K562 (cell line): Measurements from ENCODE around the gene ABCG2. TPM values are rescaled to one million over a fixed set of nuclear protein-coding genes. Genes with fewer than 3 reads are reported as not detected.

ENCODE experiments used
- ATAC-seq: fragments of 200-7000 bp; cut with Tn5 transposase; 3 replicates; pipeline ENCODE4 v1.9.1; 2020; ENCODE audit warnings: moderate library complexity
- BruUV-seq: library from RNA; stranded (reverse); fragments of 400-500 nt; replicated peaks from 2 replicates; lab custom pipeline; 2021; lab: Mats Ljungman, UMichigan
- CTCF ChIA-PET: fragments of 300-600 bp; formaldehyde crosslinking; extraction: SDS; loops from one replicate; lab custom pipeline; 2021; ENCODE audit warnings: low intra/inter-chr PET ratio; lab: Yijun Ruan, JAX
- POLR2A ChIA-PET: fragments of 300-600, 350-650 bp; sonication (Branson Sonifier 250); formaldehyde crosslinking; extraction: SDS; loops from one replicate; lab custom pipeline; 2021; ENCODE audit warnings: antibody characterized with exemption, inconsistent platforms; lab: Yijun Ruan, JAX
- DNase-seq, 4 experiments: peaks; one replicate each; pipeline versions ENCODE4 v3.0.0 to v3.0.0-alpha.2; 2011 to 2018; ENCODE audit warnings: low spot score in 3 of 4, mixed read lengths in 3 of 4; ENCODE audit errors: extremely low read depth in 1 of 4
- FAIRE-seq: peaks from 2 replicates; lab custom pipeline; 2011; peaks lifted over from hg19 to GRCh38; lab: Jason Lieb, UNC
- H2AFZ ChIP-seq: 2 replicates; pipeline ENCODE4 v1.6.0; 2011; ENCODE audit warnings: low read depth, low read length, control low read depth, inconsistent platforms
- H3K27ac ChIP-seq: fragments of 200-600 bp; 3 replicates; pipeline ENCODE4 v1.8.0; 2011; ENCODE audit warnings: low read depth, mild to moderate bottlenecking, control low read depth, inconsistent platforms, low read length, moderate library complexity, mixed read lengths; ENCODE audit errors: extremely low read depth
- H3K27me3 ChIP-seq, 2 experiments: fragments of 300-600 bp in 1 of 2; 2 replicates in 1 of 2; 3 replicates in 1 of 2; pipeline versions ENCODE4 v1.6.0 to v1.8.0; 2011; ENCODE audit warnings: inconsistent platforms in 2 of 2, low read length in 2 of 2, mild to moderate bottlenecking in 1 of 2, mixed read lengths in 1 of 2, moderate library complexity in 1 of 2; ENCODE audit not compliant: control insufficient read depth in 2 of 2, insufficient read depth in 2 of 2
- H3K36me3 ChIP-seq: fragments of 300-600 bp; 3 replicates; pipeline ENCODE4 v1.8.0; 2011; ENCODE audit warnings: mild to moderate bottlenecking, low read length, inconsistent platforms; ENCODE audit not compliant: control insufficient read depth, insufficient read depth
- H3K4me1 ChIP-seq, 2 experiments: fragments of 200-600 bp in 1 of 2; replicated peaks in 1 of 2; 2 replicates in 1 of 2; 3 replicates in 1 of 2; pipeline versions ENCODE4 v1.5.1 to v1.8.0; 2011; ENCODE audit warnings: inconsistent platforms in 2 of 2, low read length in 2 of 2, mild to moderate bottlenecking in 1 of 2, mixed read lengths in 1 of 2, moderate library complexity in 1 of 2; ENCODE audit not compliant: control insufficient read depth in 2 of 2, insufficient read depth in 2 of 2
- H3K4me2 ChIP-seq: 2 replicates; pipeline ENCODE4 v1.6.1; 2011; ENCODE audit warnings: low read length, control low read depth, inconsistent platforms, mixed read lengths; ENCODE audit not compliant: insufficient read depth
- H3K4me3 ChIP-seq: fragments of 200-600 bp; sonication (generic), shearing (Covaris generic); 2 replicates; pipeline ENCODE4 v1.5.1; 2016; ENCODE audit warnings: control low read depth, inconsistent platforms
- H3K79me2 ChIP-seq: fragments of 200-600 bp; 3 replicates; pipeline ENCODE4 v1.8.0; 2011; ENCODE audit warnings: low read length, inconsistent platforms; ENCODE audit not compliant: control insufficient read depth, insufficient read depth
- H3K9ac ChIP-seq, 2 experiments: 2 replicates each; pipeline versions ENCODE4 v1.6.0 to v1.6.1; 2011; ENCODE audit warnings: low read depth in 2 of 2, low read length in 2 of 2, control low read depth in 1 of 2, inconsistent platforms in 1 of 2, mild to moderate bottlenecking in 1 of 2, mixed read lengths in 1 of 2; ENCODE audit not compliant: insufficient read depth in 1 of 2
- H3K9me1 ChIP-seq: one replicate; pipeline ENCODE4 v1.6.0; 2011; ENCODE audit warnings: inconsistent platforms, mild to moderate bottlenecking, low read length, moderate library complexity; ENCODE audit not compliant: control insufficient read depth, insufficient read depth
- H3K9me3 ChIP-seq: replicated peaks from 2 replicates; pipeline ENCODE4 v1.5.1; 2011; ENCODE audit warnings: low read depth, low read length, inconsistent platforms; ENCODE audit not compliant: control insufficient read depth, insufficient read depth
- H4K20me1 ChIP-seq: replicated peaks from 2 replicates; pipeline ENCODE4 v1.6.1; 2011; ENCODE audit warnings: low read length, inconsistent platforms, mixed read lengths; ENCODE audit not compliant: control insufficient read depth, insufficient read depth
- C11orf30 ChIP-seq: fragments of 450-650 bp; IDR thresholded peaks from 2 replicates; pipeline ENCODE4 v1.6.1; 2016; ENCODE audit warnings: low read depth, mild to moderate bottlenecking
- CC2D1A ChIP-seq: fragments of 450-650 bp; IDR thresholded peaks from 2 replicates; pipeline ENCODE4 v1.6.1; 2017; ENCODE audit warnings: mild to moderate bottlenecking
- MAFF ChIP-seq: IDR thresholded peaks from 2 replicates; pipeline ENCODE4 v1.6.1; 2012; ENCODE audit warnings: low read length, improper control_type of control experiment
- MAFG ChIP-seq: fragments of 450-650 bp; conservative IDR thresholded peaks from 2 replicates; pipeline ENCODE4 v1.6.1; 2016; ENCODE audit warnings: missing genetic modification characterization, missing compliant biosample characterization
- MAFK ChIP-seq: IDR thresholded peaks from 2 replicates; pipeline ENCODE4 v1.6.1; 2011; ENCODE audit warnings: low read length, improper control_type of control experiment
- MEF2D ChIP-seq: conservative IDR thresholded peaks from 2 replicates; pipeline ENCODE4 v1.6.1; 2016; ENCODE audit warnings: low read depth, missing genetic modification characterization, missing compliant biosample characterization
- NFE2 ChIP-seq: IDR thresholded peaks from 2 replicates; pipeline ENCODE4 v1.6.1; 2014; ENCODE audit warnings: antibody characterized with exemption, low read depth
- NFE2L1 ChIP-seq: fragments of 450-650 bp; IDR thresholded peaks from 2 replicates; pipeline ENCODE4 v1.6.1; 2016; ENCODE audit warnings: missing genetic modification characterization, low read depth, mild to moderate bottlenecking, missing compliant biosample characterization, moderate library complexity, borderline replicate concordance
- RREB1 ChIP-seq: fragments of 250-450 bp; sonication (Bioruptor Pico); IDR thresholded peaks from 2 replicates; pipeline ENCODE4 v1.4.0; 2020
- RUNX1 ChIP-seq: sonication (generic); IDR thresholded peaks from 2 replicates; pipeline ENCODE4 v1.6.1; 2016; ENCODE audit warnings: antibody characterized with exemption, low read depth
- ZC3H4 ChIP-seq: sonication (generic); formaldehyde crosslinking; IDR thresholded peaks from 2 replicates; pipeline ENCODE4 v1.9.0; 2021; ENCODE audit warnings: missing genetic modification reagents, borderline replicate concordance
- ZNF316 ChIP-seq: fragments of 450-650 bp; IDR thresholded peaks from 2 replicates; pipeline ENCODE4 v1.6.1; 2016
- WGBS: fragments of 100-300 bp; shearing (Covaris generic); methylation state at CpG from one replicate; pipeline ENCODE4 v1.1.6; 2016; ENCODE audit warnings: low coverage, mixed read lengths; ENCODE audit not compliant: insufficient coverage; ENCODE audit errors: missing lambda C conversion rate; 5-methylcytosine and 5-hydroxymethylcytosine counted together
- in situ Hi-C: fragments of 300-500 bp; cut with MboI; formaldehyde crosslinking; loops from 4 replicates; pipeline ENCODE4 v1.15.0; 2018; ENCODE audit warnings: inconsistent platforms, mixed read lengths
- intact Hi-C: fragments of 100-400 bp; cut with micrococcal nuclease; formaldehyde crosslinking; loops from 2 replicates; pipeline ENCODE4 v1.14.2; 2022
- polyA plus RNA-seq, 8 experiments: library from polyadenylated mRNA; depleted of rRNA in 4 of 8; stranded (reverse) in 5 of 8; unstranded in 3 of 8; fragments of >200 nt; fragmentation: Nextera tagmentation in 2 of 8; fragmentation: Illumina TruSeq in 1 of 8; extraction: Ambion mirVana in 2 of 8; extraction: Trizol in 1 of 8; gene quantifications; 2 replicates each; pipeline versions ENCODE4 v1.2.1 to v1.2.3, GENCODE V29; 2011 to 2014; ENCODE audit warnings: inconsistent platforms in 1 of 8, missing spikeins in 1 of 8
- total RNA-seq, 7 experiments: library from RNA; depleted of rRNA in 6 of 7; stranded (reverse); fragments of >200 nt in 6 of 7; fragmentation: Illumina TruSeq in 2 of 7; extraction: Trizol in 2 of 7; gene quantifications; 2 replicates each; pipeline versions ENCODE4 v1.2.1 to v1.2.3, GENCODE V29; 2011 to 2021; ENCODE audit warnings: low replicate concordance in 1 of 7

ABCG2 gene
- total and polyA plus RNA-seq, 9 of the 15 experiments (the other 6 are each of a cell fraction or from before 2014, with no cell fraction given): 0.01 to 0.36 (median 0.11) TPM; not detected in 4

DNA sequence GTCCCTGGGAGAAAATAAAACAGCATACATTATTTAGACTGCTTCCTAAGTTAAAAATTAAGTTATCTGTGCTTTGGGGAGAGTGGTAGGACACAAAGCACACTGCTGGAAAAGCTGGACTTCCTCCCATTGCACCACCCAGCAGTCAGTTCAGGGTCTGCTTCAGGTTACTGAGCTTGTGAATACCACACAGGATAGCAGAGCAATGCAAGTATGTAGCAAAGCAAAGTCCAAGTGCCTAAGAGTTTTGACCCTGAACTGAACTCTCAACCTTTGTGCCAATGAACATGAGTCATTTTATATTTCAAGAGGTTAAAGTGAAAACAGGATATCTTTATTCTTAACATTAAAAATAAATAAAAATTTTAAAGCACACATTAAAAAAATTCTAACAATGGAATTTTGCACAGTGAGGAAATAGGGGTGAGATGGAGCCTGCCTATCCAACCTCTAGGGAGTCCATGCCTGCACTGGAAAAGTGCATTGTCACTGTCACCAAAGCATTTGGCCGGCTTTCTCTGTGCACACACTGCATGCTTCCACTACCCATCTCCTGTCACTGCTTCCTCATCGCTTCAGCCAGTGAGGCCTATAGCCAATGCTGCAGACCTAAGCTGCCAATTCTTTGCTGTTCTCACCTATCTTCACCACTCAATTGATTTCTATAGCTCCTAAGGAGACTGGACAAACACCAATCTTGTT lies 50.9 kb downstream of the ABCG2 start:
- CTCF ChIA-PET: no interaction called here

More for the DNA sequence above, 50.9 kb downstream of the ABCG2 start:
- Histone ChIP-seq H3K4me3 (no peak overlapping the region), H4K20me1 (no peaks in the 10 kb centered on the region), H3K4me1 (no peaks in the 10 kb centered on the region), H3K9ac (no peak overlapping the region), H3K79me2 (no peaks in the 10 kb centered on the region), H3K9me3 (no peaks in the 10 kb centered on the region), H3K36me3 (no peaks in the 10 kb centered on the region), H3K27me3 (no peaks in the 10 kb centered on the region; a peak in 1 of 5 replicates), H3K9me1 (no peaks in the 10 kb centered on the region), H3K4me2 (no peak overlapping the region), H3K27ac (no peak overlapping the region), H2AFZ (no peak overlapping the region)
- intact Hi-C loops: no loop called here
- no TSS peak for BruUV-seq
- FAIRE-seq (no peak), ATAC-seq (peak; percentile 73), DNase-seq (peak in 2 of 4 experiments; percentile 10 to 17)
- POLR2A ChIA-PET: no interaction called here
- in situ Hi-C loops: no loop called here
- WGBS: 5% methylated on average over 2 of the region's 2 CpGs
- TF ChIP-seq MAFK (peak; percentile 30; the same call in 1 of the 2 replicates), NFE2L1 (tag) (peak; percentile 74; the same call in 1 of the 2 replicates), MAFF (peak; percentile 33; the same call in 1 of the 2 replicates), C11orf30 (peak; percentile 70), MAFG (tag) (peak; percentile 86), MEF2D (tag) (no peak), ZC3H4 (no peak), CC2D1A (no peak), ZNF316 (peak; percentile 62), NFE2 (peak; percentile 78), RREB1 (no peak), RUNX1 (no peak)
